GM12891 (cell line): ENCODE data around the gene CASP14.

ENCODE experiments used
- PAX5 ChIP-seq: IDR thresholded peaks from 2 replicates; pipeline ENCODE4 v1.6.1; 2011; ENCODE audit warnings: low read length, moderate library complexity, mild to moderate bottlenecking; ENCODE audit not compliant: insufficient read depth, severe bottlenecking
- POLR2A ChIP-seq: IDR thresholded peaks from 2 replicates; pipeline ENCODE4 v1.6.1; 2011; ENCODE audit warnings: low read depth, low read length, control low read depth
- POLR2AphosphoS5 ChIP-seq: IDR thresholded peaks from 2 replicates; pipeline ENCODE4 v1.6.1; 2011; ENCODE audit warnings: low read depth, low read length, control low read depth
- POU2F2 ChIP-seq: IDR thresholded peaks from 2 replicates; pipeline ENCODE4 v1.6.1; 2011; ENCODE audit warnings: low read depth, mild to moderate bottlenecking, control low read depth, low read length, moderate library complexity
- SPI1 ChIP-seq: IDR thresholded peaks from 2 replicates; pipeline ENCODE4 v1.6.1; 2011; ENCODE audit warnings: low read depth, low read length, control low read depth
- TAF1 ChIP-seq: IDR thresholded peaks from 2 replicates; pipeline ENCODE4 v1.6.1; 2011; ENCODE audit warnings: low read depth, low read length, control low read depth

GRCh38 chr19:15081911-15082310 is 32.6 kb downstream of the CASP14 start, which contains the start of gene OR1I1:
- TF ChIP-seq POLR2A (no peak), POLR2AphosphoS5 (no peak), TAF1 (no peak), POU2F2 (no peak), SPI1 (no peak), PAX5 (no peak)
